ENCODE measurements around the gene AP1M2.

DNA sequence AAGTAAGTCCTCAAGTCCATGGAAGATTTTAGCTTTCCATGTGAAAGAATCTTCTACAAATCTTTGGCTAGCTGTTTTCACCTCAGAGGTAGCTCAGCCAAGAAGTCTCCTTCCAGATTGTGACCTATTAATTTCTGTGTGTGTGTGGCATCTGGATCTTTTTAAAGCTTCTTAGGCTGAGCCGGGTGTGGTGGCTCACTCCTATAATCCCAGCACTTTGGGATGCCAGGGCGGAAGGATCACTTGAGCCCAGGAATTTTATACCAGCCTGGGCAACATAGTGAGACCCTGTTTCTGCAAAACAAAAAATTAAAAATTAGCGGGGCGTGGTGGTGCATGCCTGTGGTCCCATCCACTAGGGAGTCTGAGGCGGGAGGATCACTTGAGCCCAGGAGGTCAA is 24.8 kb upstream of the AP1M2 start:
- TF ChIP-seq NR2C2 (CRISPR knock-in tag; IDR thresholded peaks at IDR 0.05) = no peak
- TF ChIP-seq CTCF (IDR thresholded peaks at IDR 0.05) = no peak
- TF ChIP-seq SMAD3 (CRISPR knock-in tag; IDR thresholded peaks at IDR 0.05; ENCODE audit: borderline replicate concordance) = no peak

All from WTC11 (cell line).